Left ventricle myocardium inferior (tissue), 1 donor: ENCODE measurements around the gene RBKS. TPM values are rescaled to one million over a fixed set of nuclear protein-coding genes. Genes with fewer than 3 reads are reported as not detected.
"Not testable (repeated sequence)": the region's sequence is repeated elsewhere in the genome, so short reads cannot be mapped to it uniquely, and the experiment has no call there.

Experiments used
- DNase-seq: peaks from one replicate; pipeline ENCODE4 v3.0.0-alpha.2; 2020
- H3K27ac ChIP-seq: fragments of 200-600 bp; replicated peaks from 2 replicates; pipeline ENCODE4 v1.8.0; 2021
- H3K27me3 ChIP-seq: fragments of 200-600 bp; 2 replicates; pipeline ENCODE4 v1.8.0; 2021; ENCODE audit warnings: low read depth
- H3K36me3 ChIP-seq: fragments of 200-600 bp; 2 replicates; pipeline ENCODE4 v1.8.0; 2021
- H3K4me1 ChIP-seq: fragments of 200-600 bp; 2 replicates; pipeline ENCODE4 v1.8.0; 2021
- H3K4me3 ChIP-seq: fragments of 200-600 bp; 2 replicates; pipeline ENCODE4 v1.8.0; 2021; ENCODE audit warnings: mild to moderate bottlenecking, moderate library complexity
- H3K9me3 ChIP-seq: fragments of 200-600 bp; replicated peaks from 2 replicates; pipeline ENCODE4 v1.8.0; 2021
- CTCF ChIP-seq: fragments of 200-600 bp; IDR thresholded peaks from 2 replicates; pipeline ENCODE4 v1.8.0; 2021; ENCODE audit warnings: antibody characterized with exemption, mild to moderate bottlenecking, borderline replicate concordance
- intact Hi-C: fragments of 100-400 bp; cut with micrococcal nuclease; formaldehyde crosslinking; loops from one replicate; pipeline ENCODE4 v1.11.0; 2022
- total RNA-seq: library from RNA; stranded (reverse); fragmentation: NEBNext Ultra II Directional; extraction: Animal tissue kit (Norgen Biotek cat#: 25700); gene quantifications from one replicate; pipeline ENCODE4 v1.2.1, GENCODE V29; 2021
- donor health status: DM: no; HTN: yes; CAD: no; lungs with severe emphysema.

The RBKS gene
- total RNA-seq, 1 donor from 2014 or later = 2.7 TPM

- Histone ChIP-seq H3K36me3 (no peaks in the 10 kb centered on the region), H3K4me1 (peaks cover 19% of the 10 kb centered on the region), H3K9me3 (no peaks in the 10 kb centered on the region), H3K27me3 (no peaks in the 10 kb centered on the region), H3K4me3 (no peak overlapping the region), H3K27ac (no peak overlapping the region)
- intact Hi-C loops = no loop called here
- DNase-seq = no peak
- no peak for TF ChIP-seq CTCF
These were observed 134.1 kb downstream of the RBKS start for GRCh38 chr2:27756091-27756490.

DNA sequence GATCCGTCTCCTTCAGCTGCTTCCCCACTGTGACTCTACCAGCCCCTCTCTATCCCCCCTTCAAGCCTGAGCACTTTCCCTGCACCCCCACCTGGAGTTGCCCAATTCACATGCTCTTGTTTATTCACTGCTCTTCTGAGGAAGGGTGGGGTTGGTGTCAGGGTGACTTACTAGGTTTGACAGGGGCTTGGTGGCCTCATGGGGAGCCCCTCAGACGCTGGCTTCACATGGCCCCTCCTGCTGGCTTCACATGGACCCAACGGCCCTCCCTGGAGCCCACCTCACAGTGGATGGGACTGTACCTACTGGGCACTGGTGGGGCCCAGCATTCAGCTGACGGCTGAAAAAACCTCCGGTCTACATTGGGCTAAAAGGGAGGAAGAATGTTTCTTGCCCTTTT is 135.4 kb downstream of the RBKS start:
- no peak for TF ChIP-seq CTCF
- intact Hi-C loops = no loop called here
- H3K4me3 ChIP-seq = no peak overlapping the region
- DNase-seq = no peak
- H3K4me1 ChIP-seq = peaks cover 19% of the 10 kb centered on the region
- H3K9me3 ChIP-seq = no peaks in the 10 kb centered on the region
- no peak overlapping the region for H3K27ac ChIP-seq
- no peaks in the 10 kb centered on the region for H3K36me3 ChIP-seq
- H3K27me3 ChIP-seq = no peaks in the 10 kb centered on the region

- intact Hi-C loops = no loop called here
- H3K4me1 ChIP-seq = peaks cover 19% of the 10 kb centered on the region
- no peaks in the 10 kb centered on the region for H3K36me3 ChIP-seq
- no peaks in the 10 kb centered on the region for H3K27me3 ChIP-seq
- no peak overlapping the region for H3K4me3 ChIP-seq
- no peak overlapping the region for H3K27ac ChIP-seq
- peak; percentile 88 for TF ChIP-seq CTCF
- H3K9me3 ChIP-seq = peaks cover 3% of the 10 kb centered on the region
- DNase-seq = peak; percentile 76
These were observed 136.0 kb downstream of the RBKS start for GRCh38 chr2:27754138-27754588.

GRCh38 chr2:27752551-27753237 is 137.5 kb downstream of the RBKS start:
- H3K9me3 ChIP-seq = peaks cover 11% of the 10 kb centered on the region
- H3K27ac ChIP-seq = no peak overlapping the region
- no peaks in the 10 kb centered on the region for H3K36me3 ChIP-seq
- no peak overlapping the region for H3K4me3 ChIP-seq
- no peak for TF ChIP-seq CTCF
- intact Hi-C loops = no loop called here
- H3K4me1 ChIP-seq = peaks cover 27% of the 10 kb centered on the region
- H3K27me3 ChIP-seq = no peaks in the 10 kb centered on the region
- no peak for DNase-seq

DNA sequence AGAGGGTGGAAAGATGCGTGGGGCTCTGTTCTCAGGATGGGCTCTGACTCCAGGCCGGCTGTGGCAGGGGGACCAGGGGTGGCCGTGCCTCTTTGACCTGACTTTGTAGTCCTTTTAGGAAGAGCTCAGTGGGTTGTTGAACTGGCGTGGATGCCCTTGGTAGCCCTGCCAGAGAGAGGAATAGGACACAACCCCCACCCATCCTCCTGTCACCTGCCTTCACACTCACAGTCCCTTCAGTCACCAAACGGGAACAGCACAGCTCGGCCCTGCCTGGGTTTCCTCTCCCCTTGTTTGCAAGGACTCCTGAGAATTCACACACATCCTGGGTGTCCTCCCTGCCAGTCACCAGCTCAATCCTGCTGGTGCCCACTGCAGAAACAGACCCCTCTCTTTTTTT is 138.8 kb downstream of the RBKS start:
- no peaks in the 10 kb centered on the region for H3K36me3 ChIP-seq
- H3K4me1 ChIP-seq = peaks cover 17% of the 10 kb centered on the region
- no peak overlapping the region for H3K4me3 ChIP-seq
- TF ChIP-seq CTCF = no peak
- DNase-seq = no peak
- H3K27me3 ChIP-seq = no peaks in the 10 kb centered on the region
- no peak overlapping the region for H3K27ac ChIP-seq
- peaks cover 11% of the 10 kb centered on the region for H3K9me3 ChIP-seq
- intact Hi-C loops = no loop called here

DNA sequence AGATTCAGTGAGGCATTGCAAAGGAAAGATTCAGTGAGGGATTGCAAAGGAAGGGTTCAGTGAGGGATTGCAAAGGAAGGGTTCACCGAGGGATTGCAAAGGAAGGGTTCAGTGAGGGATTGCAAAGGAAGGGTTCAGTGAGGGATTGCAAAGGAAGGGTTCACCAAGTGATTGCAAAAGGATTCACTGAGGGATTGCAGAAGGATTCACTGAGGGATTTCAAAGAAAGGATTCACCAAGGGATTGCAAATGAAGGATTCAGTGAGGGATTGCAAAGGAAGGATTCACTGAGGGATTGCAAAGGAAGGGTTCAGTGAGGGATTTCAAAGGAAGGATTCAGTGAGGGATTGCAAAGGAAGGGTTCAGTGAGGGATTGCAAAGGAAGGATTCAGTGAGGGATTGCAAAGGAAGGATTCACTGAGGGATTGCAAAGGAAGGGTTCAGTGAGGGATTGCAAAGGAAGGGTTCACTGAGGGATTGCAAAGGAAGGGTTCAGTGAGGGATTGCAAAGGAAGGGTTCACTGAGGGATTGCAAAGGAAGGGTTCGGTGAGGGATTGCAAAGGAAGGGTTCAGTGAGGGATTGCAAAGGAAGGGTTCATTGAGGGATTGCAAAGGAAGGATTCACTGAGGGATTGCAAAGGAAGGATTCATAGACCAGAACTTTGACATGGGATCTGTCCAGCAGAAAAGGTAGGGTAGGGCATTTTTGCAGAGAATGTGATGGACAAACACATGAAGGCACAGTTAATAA is 141.2 kb downstream of the RBKS start:
- H3K9me3 ChIP-seq = peaks cover 11% of the 10 kb centered on the region
- H3K36me3 ChIP-seq, H3K27me3 ChIP-seq, intact Hi-C loops, H3K4me3 ChIP-seq, H3K27ac ChIP-seq, DNase-seq: not testable (repeated sequence)
- peaks cover 12% of the 10 kb centered on the region for H3K4me1 ChIP-seq
